GM19193 (cell line): ENCODE measurements around the gene TAB3.

Experiments
- POLR2A ChIP-seq: IDR thresholded peaks from 4 replicates; pipeline ENCODE4 v1.6.1; 2011; ENCODE audit not compliant: insufficient read depth, insufficient read length; ENCODE audit errors: extremely low read depth

The TAB3 gene

DNA sequence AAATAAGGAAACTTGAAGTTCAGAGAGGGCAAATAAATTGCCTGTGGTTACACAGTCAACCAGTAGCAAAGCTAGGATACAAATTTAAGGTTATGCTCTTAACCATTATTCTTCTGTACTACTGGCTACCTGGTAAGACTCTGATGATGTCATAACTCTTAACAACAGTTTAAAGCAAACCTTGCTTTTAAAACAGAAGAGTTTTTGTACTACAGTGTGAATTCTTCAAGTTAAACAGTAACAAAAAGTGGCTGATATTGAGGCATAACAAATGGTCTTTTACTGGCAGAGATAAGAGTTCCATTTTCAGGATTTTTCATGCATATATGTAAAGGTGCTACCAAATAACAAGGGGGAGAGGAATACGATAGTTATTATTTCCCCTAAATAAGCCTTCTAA is 23.4 kb downstream of the TAB3 start:
- no peak for TF ChIP-seq POLR2A

- no peak for TF ChIP-seq POLR2A
These were observed 24.0 kb downstream of the TAB3 start for GRCh38 chrX:30865015-30865414.

DNA sequence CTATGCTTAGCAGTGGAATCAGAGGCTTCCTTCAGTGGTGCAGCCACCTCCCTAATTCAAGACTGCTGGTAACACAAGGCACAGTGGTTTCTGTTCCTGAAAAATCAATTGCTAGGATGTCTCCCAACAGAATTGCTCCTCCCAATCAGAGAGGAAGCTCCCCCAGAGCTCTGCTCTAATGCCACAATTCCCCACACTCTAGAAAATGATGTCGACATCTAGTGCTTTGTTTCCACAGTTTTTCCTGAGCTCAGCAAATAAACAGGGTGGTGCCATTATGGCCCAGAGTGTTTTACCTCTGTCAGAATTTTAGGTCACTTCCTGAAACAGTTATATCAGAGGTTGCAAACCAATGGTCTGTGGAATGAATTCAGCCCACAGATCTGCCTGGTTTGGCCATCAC is 24.7 kb downstream of the TAB3 start:
- TF ChIP-seq POLR2A = no peak

GRCh38 chrX:30863974-30864373 is 25.1 kb downstream of the TAB3 start:
- no peak for TF ChIP-seq POLR2A

DNA sequence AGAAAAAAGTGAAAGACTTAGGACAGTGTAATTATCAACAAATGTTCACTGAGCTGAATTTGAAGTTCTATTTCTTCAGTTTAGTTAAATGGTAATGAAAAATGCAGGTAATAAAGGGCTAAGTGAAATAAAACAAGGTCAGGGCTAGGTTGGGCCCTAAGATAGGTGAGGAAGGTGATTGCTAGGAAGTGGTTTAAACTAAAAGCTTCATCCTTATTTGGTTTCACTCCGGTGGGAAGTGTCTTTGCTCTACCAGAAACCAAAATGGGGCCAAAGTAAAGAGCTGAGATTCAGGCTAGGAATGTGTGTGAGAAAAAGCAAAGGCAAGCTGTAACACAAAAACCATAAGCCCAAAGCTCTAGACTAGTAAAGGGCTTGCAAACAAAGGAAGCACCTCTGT is 31.0 kb downstream of the TAB3 start:
- no peak for TF ChIP-seq POLR2A

DNA sequence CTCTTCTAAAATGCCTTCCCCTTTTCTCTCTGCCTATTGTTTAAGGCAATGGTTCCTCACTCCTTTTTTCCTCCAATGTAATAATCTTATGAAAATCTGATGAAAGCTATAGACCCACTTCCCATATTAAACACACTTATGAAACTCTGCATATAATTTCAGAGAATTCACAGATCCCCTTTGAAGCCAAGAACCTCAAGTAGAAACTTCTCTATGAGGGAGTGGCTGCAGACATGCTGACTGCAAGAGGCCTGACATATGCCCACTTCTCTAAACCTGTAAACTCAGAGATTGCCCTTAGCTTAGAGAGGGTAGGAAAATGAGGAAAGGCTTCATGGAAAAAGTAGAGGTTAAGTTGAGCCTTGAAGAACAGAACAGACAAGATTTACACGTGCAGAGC is 37.6 kb downstream of the TAB3 start:
- no peak for TF ChIP-seq POLR2A

- no peak for TF ChIP-seq POLR2A
These were observed 53.7 kb downstream of the TAB3 start for GRCh38 chrX:30835373-30835772.

- TF ChIP-seq POLR2A = no peak
These were observed 55.2 kb downstream of the TAB3 start for GRCh38 chrX:30833896-30834295.

DNA sequence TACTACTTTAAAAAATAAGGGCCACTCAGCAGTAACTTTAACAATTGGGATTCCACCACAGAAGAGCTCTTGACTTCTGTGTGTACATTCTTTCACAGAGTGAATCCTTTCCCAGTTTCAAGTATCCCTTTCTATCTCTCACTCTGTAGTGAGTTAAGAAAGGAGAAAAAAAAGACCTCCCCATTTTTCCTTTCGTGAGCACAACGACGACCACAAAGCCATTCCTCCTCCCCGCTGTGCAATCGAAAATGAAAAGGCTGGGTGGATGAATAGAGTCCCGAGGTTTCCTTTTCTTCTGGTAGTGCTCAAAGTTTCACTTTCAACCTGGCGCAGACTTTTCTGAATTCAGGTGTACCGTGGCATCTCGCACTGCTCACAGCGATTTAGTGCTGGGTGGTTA is 58.0 kb downstream of the TAB3 start:
- TF ChIP-seq POLR2A = no peak

- TF ChIP-seq POLR2A = no peak
These were observed 58.6 kb downstream of the TAB3 start for GRCh38 chrX:30830326-30830943.

GRCh38 chrX:30824275-30824674 is 64.8 kb downstream of the TAB3 start:
- TF ChIP-seq POLR2A = no peak

DNA sequence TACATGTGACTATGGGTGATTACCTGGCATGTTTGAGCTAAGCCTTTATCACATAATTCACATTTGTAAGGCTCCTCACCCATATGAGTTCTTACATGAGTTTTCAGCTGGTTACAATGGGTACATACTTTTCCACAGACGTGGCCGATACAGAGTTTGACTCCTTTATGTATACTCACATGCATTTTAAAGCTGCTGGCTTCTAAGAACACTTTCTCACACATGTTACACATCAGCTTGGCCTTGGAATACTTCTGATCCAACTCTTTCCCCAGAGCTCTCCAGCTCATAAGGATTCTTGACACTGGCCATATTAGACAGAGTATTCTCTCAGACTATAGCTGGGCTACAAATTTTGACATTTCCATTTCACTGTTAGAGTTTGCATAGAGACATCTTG is 66.3 kb downstream of the TAB3 start:
- TF ChIP-seq POLR2A = no peak

DNA sequence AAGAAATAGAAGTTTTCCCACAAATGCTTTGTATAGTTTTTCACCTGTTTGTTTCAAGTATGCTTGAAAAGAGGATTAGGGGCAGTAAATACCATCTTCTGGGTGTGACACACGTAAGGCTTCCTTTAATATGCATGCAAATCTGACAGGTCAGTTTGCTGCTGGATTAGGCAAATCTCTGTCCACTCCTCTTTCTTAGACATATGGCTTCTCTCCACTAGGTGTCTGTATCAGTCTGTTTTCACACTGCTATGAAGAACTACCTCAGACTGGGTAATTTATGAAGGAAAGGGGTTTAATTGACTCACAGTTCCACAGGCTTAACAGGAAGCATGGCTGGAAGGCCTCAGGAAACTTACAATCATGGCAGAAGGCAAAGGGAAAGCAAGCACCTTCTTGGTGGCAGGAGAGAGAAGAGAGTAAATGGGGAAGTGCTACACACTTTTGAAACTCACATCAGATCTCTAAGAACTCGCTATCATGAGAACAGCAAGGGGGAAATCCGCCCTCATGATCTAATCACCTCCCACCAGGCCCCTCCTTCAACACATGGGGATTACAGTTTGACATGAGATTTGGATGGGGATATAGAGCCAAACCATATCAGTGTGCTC is 66.9 kb downstream of the TAB3 start:
- no peak for TF ChIP-seq POLR2A

GRCh38 chrX:30821116-30821515 is 67.9 kb downstream of the TAB3 start:
- no peak for TF ChIP-seq POLR2A

- TF ChIP-seq POLR2A = no peak
These were observed 70.0 kb downstream of the TAB3 start for GRCh38 chrX:30819080-30819479.

GRCh38 chrX:30816079-30816478 is 73.0 kb downstream of the TAB3 start:
- TF ChIP-seq POLR2A = no peak

GRCh38 chrX:30814978-30815377 is 74.1 kb downstream of the TAB3 start:
- TF ChIP-seq POLR2A = no peak
